Stimulated activated naive CD8-positive, alpha-beta T cell treated with anti-CD3 and anti-CD28 coated beads, Interleukin-15, Interleukin-2, amounts not matched to agents 100 U/mL and 50 U/mL, for 24 hours (primary cell): ENCODE results near the gene SH3TC1.
A peak's percentile ranks its signal among the peaks of the same experiment; 100 is the strongest.

Source experiments
- ATAC-seq: fragments of 150-1000 bp; cut with Tn5 transposase; one replicate; pipeline ENCODE4 v1.10.0; 2021
- DNase-seq: peaks from one replicate; pipeline ENCODE4 v3.0.0; 2021

SH3TC1 gene

GRCh38 chr4:8215001-8215427 is 15.9 kb downstream of the SH3TC1 start:
- DNase-seq (no peak), ATAC-seq (no peak)

- no peak for ATAC-seq
- no peak for DNase-seq
Measured at GRCh38 chr4:8215641-8216442, 16.8 kb downstream of the SH3TC1 start.

- ATAC-seq (no peak), DNase-seq (no peak)
Measured at GRCh38 chr4:8216443-8217245, 17.6 kb downstream of the SH3TC1 start.

GRCh38 chr4:8217246-8217511 is 18.1 kb downstream of the SH3TC1 start:
- no peak for ATAC-seq
- DNase-seq: no peak

GRCh38 chr4:8217871-8218270 is 18.8 kb downstream of the SH3TC1 start:
- no peak for ATAC-seq
- no peak for DNase-seq

GRCh38 chr4:8218371-8219031 is 19.4 kb downstream of the SH3TC1 start:
- DNase-seq: no peak
- ATAC-seq: no peak

- ATAC-seq (no peak), DNase-seq (no peak)
Measured at GRCh38 chr4:8219236-8219635, 20.1 kb downstream of the SH3TC1 start.

GRCh38 chr4:8220661-8221450 is 21.8 kb downstream of the SH3TC1 start:
- no peak for ATAC-seq

GRCh38 chr4:8221476-8221875 is 22.4 kb downstream of the SH3TC1 start:
- ATAC-seq: no peak
- no peak for DNase-seq

More at GRCh38 chr4:8220661-8221450, 21.8 kb downstream of the SH3TC1 start:
- no peak for DNase-seq

- no peak for ATAC-seq
- DNase-seq: no peak
Measured at GRCh38 chr4:8221985-8222384, 22.9 kb downstream of the SH3TC1 start.

GRCh38 chr4:8222609-8223388 is 23.7 kb downstream of the SH3TC1 start:
- DNase-seq (no peak), ATAC-seq (no peak)

GRCh38 chr4:8224267-8224974 is 25.3 kb downstream of the SH3TC1 start:
- ATAC-seq (no peak), DNase-seq (no peak)

- DNase-seq (no peak), ATAC-seq (no peak)
Measured at GRCh38 chr4:8224975-8225625, 26.0 kb downstream of the SH3TC1 start.

GRCh38 chr4:8225706-8226443 is 26.8 kb downstream of the SH3TC1 start:
- DNase-seq (no peak), ATAC-seq (no peak)

- no peak for ATAC-seq
- no peak for DNase-seq
Measured at GRCh38 chr4:8227201-8227770, 28.2 kb downstream of the SH3TC1 start.

GRCh38 chr4:8227771-8228318 is 28.8 kb downstream of the SH3TC1 start:
- ATAC-seq: no peak
- DNase-seq: no peak

- ATAC-seq: peak; percentile 78
- DNase-seq: peak; percentile 76
Measured at GRCh38 chr4:8228319-8229250, 29.5 kb downstream of the SH3TC1 start.
